Natural killer cell (primary cell): ENCODE results near the gene IER3. TPM values are rescaled to one million over a fixed set of nuclear protein-coding genes. Genes with fewer than 3 reads are reported as not detected.
A peak's percentile ranks its signal among the peaks of the same experiment; 100 is the strongest.

Source experiments
- ATAC-seq, 3 donors: fragments of 150-1000 bp in 2 of 3; fragments of 200-7000 bp in 1 of 3; cut with Tn5 transposase; 1 replicate in 1 of 3; 2 replicates in 2 of 3; pipeline ENCODE4 v1.10.0; 2021; ENCODE audit warnings: mild to moderate bottlenecking in 2 of 3, moderate library complexity in 2 of 3
- DNase-seq, 2 donors: peaks; one replicate each; pipeline versions ENCODE4 v3.0.0 to v3.0.0-alpha.2; 2013 to 2021; ENCODE audit warnings: mixed read lengths in 1 of 2
- H3K27ac ChIP-seq: one replicate; pipeline ENCODE4 v1.5.1; 2013; ENCODE audit warnings: mild to moderate bottlenecking, low read length
- H3K27me3 ChIP-seq: one replicate; pipeline ENCODE4 v1.6.1; 2013; ENCODE audit warnings: low read length; ENCODE audit not compliant: control insufficient read depth, insufficient read depth
- H3K36me3 ChIP-seq: one replicate; pipeline ENCODE4 v1.6.1; 2013; ENCODE audit warnings: low read length; ENCODE audit not compliant: control insufficient read depth, insufficient read depth
- H3K4me1 ChIP-seq: one replicate; pipeline ENCODE4 v1.6.1; 2013; ENCODE audit warnings: low read length; ENCODE audit not compliant: control insufficient read depth, insufficient read depth
- H3K4me3 ChIP-seq: one replicate; pipeline ENCODE4 v1.5.1; 2013; ENCODE audit warnings: low read length
- H3K9me3 ChIP-seq: one replicate; pipeline ENCODE4 v1.6.1; 2013; ENCODE audit warnings: low read length; ENCODE audit not compliant: control insufficient read depth, insufficient read depth
- H3K27ac Mint-ChIP-seq, 2 donors: one replicate each; pipeline ENCODE4 v1.8.0; 2022; ENCODE audit warnings: mild to moderate bottlenecking in 2 of 2, mixed read lengths in 2 of 2, moderate library complexity in 1 of 2
- H3K27me3 Mint-ChIP-seq, 2 donors: one replicate each; pipeline ENCODE4 v1.8.0; 2022; ENCODE audit warnings: low read depth in 2 of 2, mixed read lengths in 2 of 2
- H3K36me3 Mint-ChIP-seq: one replicate; pipeline ENCODE4 v1.8.0; 2022; ENCODE audit warnings: mixed read lengths
- H3K4me1 Mint-ChIP-seq, 2 donors: one replicate each; pipeline ENCODE4 v1.8.0; 2022; ENCODE audit warnings: mixed read lengths in 2 of 2
- H3K4me3 Mint-ChIP-seq: one replicate; pipeline ENCODE4 v1.8.0; 2022; ENCODE audit warnings: mild to moderate bottlenecking, moderate library complexity, mixed read lengths
- H3K9me3 Mint-ChIP-seq, 2 donors: one replicate each; pipeline ENCODE4 v1.8.0; 2022; ENCODE audit warnings: mixed read lengths in 2 of 2
- WGBS: methylation state at CpG from one replicate; pipeline ENCODE4 v1.1.7; 2013; ENCODE audit warnings: missing lambda C conversion rate; ENCODE audit not compliant: insufficient coverage; 5-methylcytosine and 5-hydroxymethylcytosine counted together
- intact Hi-C: fragments of 100-400 bp; cut with micrococcal nuclease; formaldehyde crosslinking; loops from one replicate; pipeline ENCODE4 v1.14.2; 2022
- total RNA-seq, 4 donors: library from RNA; stranded (reverse); fragments of 120-200 nt in 1 of 4; gene quantifications; one replicate each; pipeline versions ENCODE4 v1.2.3 to v1.2.4, GENCODE V29; 2013 to 2022
- TF ChIP-seq, protein P1 (sequence below): fragments of 200-600 bp; IDR thresholded peaks from one replicate; pipeline ENCODE4 v1.8.0; 2022; ENCODE audit warnings: antibody characterized with exemption

The IER3 gene
- total RNA-seq, 3 donors from 2014 or later (not counting 1 experiment from before 2014, with no cell fraction given), result 39.7 to 105 (median 66.5) TPM

DNA sequence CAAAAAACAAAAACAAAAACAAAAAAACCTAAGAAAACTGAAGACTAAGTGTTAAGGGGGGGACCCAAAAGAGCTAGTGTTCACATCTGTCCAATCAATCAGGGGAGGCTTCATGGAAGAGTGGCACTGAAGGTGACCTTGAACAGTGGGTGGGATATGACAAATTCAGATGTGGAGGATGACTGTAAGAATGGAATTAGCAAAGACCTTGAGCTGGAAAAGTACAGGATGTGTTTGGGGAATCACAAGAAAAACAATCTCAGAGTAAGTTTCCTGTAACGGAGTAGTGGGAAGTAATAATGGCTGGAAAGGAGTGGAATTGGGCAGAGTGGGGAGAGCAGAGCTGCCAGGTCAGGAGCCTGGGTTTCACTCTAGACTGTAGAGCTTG, 2.9 kb upstream of the IER3 start:
- ATAC-seq, result no peak
- Mint-ChIP-seq H3K27ac (no peak overlapping the region), H3K4me1 (peaks cover 19 to 32% of the 10 kb centered on the region in 2 donors), H3K9me3 (no peaks in the 10 kb centered on the region), H3K36me3 (no peaks in the 10 kb centered on the region), H3K4me3 (no peak overlapping the region), H3K27me3 (no peaks in the 10 kb centered on the region)
- Histone ChIP-seq H3K9me3 (no peaks in the 10 kb centered on the region), H3K4me1 (peaks cover 20% of the 10 kb centered on the region), H3K4me3 (no peak overlapping the region), H3K36me3 (no peaks in the 10 kb centered on the region), H3K27ac (no peak overlapping the region), H3K27me3 (no peaks in the 10 kb centered on the region)
- intact Hi-C loops, result no loop called here
- 100% methylated on average over 1 of the region's 1 CpG for WGBS
- TF ChIP-seq, protein P1, sequence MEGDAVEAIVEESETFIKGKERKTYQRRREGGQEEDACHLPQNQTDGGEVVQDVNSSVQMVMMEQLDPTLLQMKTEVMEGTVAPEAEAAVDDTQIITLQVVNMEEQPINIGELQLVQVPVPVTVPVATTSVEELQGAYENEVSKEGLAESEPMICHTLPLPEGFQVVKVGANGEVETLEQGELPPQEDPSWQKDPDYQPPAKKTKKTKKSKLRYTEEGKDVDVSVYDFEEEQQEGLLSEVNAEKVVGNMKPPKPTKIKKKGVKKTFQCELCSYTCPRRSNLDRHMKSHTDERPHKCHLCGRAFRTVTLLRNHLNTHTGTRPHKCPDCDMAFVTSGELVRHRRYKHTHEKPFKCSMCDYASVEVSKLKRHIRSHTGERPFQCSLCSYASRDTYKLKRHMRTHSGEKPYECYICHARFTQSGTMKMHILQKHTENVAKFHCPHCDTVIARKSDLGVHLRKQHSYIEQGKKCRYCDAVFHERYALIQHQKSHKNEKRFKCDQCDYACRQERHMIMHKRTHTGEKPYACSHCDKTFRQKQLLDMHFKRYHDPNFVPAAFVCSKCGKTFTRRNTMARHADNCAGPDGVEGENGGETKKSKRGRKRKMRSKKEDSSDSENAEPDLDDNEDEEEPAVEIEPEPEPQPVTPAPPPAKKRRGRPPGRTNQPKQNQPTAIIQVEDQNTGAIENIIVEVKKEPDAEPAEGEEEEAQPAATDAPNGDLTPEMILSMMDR, result no peak
- DNase-seq, result no peak

DNA sequence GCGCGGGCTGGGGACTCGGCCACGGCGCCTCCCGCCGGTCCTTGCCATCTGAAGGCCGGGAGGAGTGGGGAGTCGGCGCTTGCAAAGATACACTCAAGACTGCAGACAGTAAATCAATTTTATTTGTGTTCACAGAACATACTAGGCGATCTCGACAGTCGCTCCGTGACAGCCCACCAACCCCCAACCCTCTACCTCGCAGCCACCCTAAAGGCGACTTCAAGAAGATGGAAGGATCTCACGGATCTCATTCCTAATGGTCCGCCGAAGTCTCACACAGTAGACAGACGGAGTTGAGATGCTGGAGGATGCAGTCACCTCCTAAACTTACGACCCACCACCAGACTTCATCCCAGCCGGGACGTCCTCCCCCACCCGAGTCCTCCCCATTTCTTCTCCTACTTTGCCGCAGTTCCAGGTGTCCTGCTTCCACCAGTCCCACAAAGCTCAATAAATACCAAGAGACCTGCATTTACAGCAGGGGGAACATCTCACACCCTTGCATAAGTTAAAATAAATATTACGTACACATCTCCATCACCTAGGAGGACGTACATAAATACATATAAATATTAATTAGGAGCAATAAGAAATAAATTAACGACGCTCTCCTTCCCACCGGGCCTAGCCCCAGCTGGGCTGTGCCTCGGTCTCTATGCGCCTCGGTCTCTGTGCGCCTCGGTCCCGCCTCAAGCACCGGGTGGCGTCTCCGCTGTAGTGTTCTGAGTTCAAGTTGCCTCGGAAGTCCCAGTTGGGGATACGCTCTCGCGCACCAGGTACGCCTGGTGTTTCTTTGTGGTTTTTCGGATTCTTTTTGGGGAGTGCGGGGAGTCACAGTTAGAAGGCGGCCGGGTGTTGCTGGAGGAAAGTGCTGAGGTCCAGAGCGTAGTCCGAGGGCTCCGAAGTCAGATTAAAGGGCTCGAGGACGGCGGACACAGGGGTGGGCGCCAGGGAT, 971 bp downstream of the IER3 start:
- Mint-ChIP-seq H3K27ac (peak overlapping the region; percentile 94 to 96), H3K27me3 (no peaks in the 10 kb centered on the region)
- TF ChIP-seq, protein P1, result no peak

DNA sequence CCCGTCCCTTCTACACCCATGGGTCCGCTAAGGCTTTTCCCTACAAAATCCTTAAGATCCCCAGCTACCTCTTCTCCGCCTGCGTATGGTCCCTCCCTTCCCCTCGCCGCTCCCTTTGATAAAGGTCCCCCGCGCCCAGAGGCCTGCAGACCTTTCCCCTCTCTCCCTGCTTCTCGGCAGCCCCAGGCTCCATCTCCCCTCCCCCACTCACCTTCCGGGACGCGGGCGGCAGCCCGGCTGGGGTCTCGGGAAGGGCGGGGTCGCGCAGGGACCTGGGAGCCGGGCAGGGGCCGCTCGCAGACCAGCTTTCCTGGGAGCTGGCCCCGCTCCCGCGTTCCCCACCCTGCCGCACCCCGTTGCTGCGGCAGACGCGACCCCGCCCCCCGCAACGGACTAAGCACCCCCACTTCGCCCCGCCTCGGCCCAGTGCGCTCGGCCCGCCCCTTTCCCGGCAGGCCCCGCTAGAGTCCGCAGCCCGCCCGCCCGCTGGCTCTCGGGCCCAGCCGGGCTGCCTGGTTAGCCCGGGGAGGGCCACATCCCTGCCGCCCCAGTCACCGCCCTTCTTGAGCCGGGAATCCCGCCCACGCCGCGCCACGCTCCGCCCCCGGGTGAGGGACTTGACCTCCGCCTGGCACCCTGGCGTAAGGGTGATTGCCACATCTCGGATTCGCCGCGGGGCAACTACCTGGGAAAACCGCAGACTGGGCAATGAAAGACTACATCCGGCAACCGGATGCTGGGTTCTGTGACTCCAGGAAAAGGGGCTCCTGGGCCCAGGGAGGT, 1.8 kb downstream of the IER3 start, which contains the start of gene FLOT1:
Gene FLOT1, minus strand, starts transcription at position 372 of the 783 bp plus-strand sequence. CDS start 498 bp downstream, outside the sequence.
- peaks cover 0 to 2% of the 10 kb centered on the region in 2 donors for H3K9me3 Mint-ChIP-seq
- no peaks in the 10 kb centered on the region for H3K27me3 Mint-ChIP-seq
- Histone ChIP-seq H3K4me3 (peak within 1 kb of the TSS; percentile 72), H3K9me3 (peaks cover 3% of the 10 kb centered on the region), H3K27ac (peak within 1 kb of the TSS; percentile 84), H3K4me1 (peaks cover 54% of the 10 kb centered on the region), H3K36me3 (peaks cover 31% of the 10 kb centered on the region), H3K27me3 (no peaks in the 10 kb centered on the region)
- DNase-seq, result peak; percentile 90 to 92
- no peaks in the 10 kb centered on the region for H3K36me3 Mint-ChIP-seq
- peak; percentile 78 to 90 (median 78) for ATAC-seq
- H3K4me3 Mint-ChIP-seq, result peak within 1 kb of the TSS; percentile 95
- under 1% methylated on average over 66 of the region's 66 CpGs for WGBS
- intact Hi-C loops, result loop anchor here (5.0 kb wide), 1 partner anchor 125 kb away; the partner anchor contains the start of genes MRPS18B and PPP1R10
- peak within 1 kb of the TSS; percentile 94 to 96 for H3K27ac Mint-ChIP-seq
- peaks cover 50 to 65% of the 10 kb centered on the region in 2 donors for H3K4me1 Mint-ChIP-seq
- TF ChIP-seq, protein P1, result no peak

More for the DNA sequence above, 971 bp downstream of the IER3 start:
- peak; percentile 29 to 72 for DNase-seq
- WGBS, result 3% methylated on average over 54 of the region's 55 CpGs
- no peaks in the 10 kb centered on the region for H3K9me3 Mint-ChIP-seq
- Histone ChIP-seq H3K27ac (peak overlapping the region; percentile 84), H3K4me3 (peak overlapping the region; percentile 72), H3K36me3 (peaks cover 25% of the 10 kb centered on the region), H3K27me3 (no peaks in the 10 kb centered on the region), H3K9me3 (no peaks in the 10 kb centered on the region), H3K4me1 (peaks cover 51% of the 10 kb centered on the region)
- intact Hi-C loops, result loop anchor here (1.0 to 5.0 kb wide), 2 partner anchors 126 to 134 kb away; partner anchors contain the start of genes MRPS18B and PPP1R10
- H3K36me3 Mint-ChIP-seq, result no peaks in the 10 kb centered on the region
- peak overlapping the region; percentile 95 for H3K4me3 Mint-ChIP-seq
- peak in 1 of 3 donors; percentile 13 for ATAC-seq
- peaks cover 42 to 64% of the 10 kb centered on the region in 2 donors for H3K4me1 Mint-ChIP-seq
